ENCODE measurements around the gene RASSF9. TPM values are rescaled to one million over a fixed set of nuclear protein-coding genes. Genes with fewer than 3 reads are reported as not detected.

RASSF9 gene
- total and polyA plus RNA-seq, 10 of the 15 experiments (the other 5 are each of a cell fraction or from before 2014, with no cell fraction given) = under 0.01 to 0.10 TPM; not detected in 8

DNA sequence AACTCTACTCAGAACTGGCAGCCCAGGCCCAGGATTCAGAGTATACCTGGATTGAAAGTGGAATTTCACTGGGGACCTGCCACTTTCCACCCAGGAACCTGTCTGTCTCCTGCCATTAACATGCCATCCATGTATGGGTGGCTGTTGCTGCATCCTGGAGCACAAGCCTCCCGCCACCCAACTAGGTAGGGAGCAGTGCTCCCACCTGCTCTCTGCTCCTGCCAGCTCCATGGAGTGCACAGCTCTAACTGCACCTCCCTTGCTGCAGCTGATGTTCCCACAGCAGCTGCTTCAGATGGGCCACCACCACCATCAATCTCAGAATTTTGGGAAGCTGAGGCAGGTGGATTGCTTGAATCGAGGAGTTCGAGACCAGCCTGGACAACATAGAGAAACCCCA is 20.8 kb upstream of the RASSF9 start (continued):
- TF ChIP-seq, protein P1, sequence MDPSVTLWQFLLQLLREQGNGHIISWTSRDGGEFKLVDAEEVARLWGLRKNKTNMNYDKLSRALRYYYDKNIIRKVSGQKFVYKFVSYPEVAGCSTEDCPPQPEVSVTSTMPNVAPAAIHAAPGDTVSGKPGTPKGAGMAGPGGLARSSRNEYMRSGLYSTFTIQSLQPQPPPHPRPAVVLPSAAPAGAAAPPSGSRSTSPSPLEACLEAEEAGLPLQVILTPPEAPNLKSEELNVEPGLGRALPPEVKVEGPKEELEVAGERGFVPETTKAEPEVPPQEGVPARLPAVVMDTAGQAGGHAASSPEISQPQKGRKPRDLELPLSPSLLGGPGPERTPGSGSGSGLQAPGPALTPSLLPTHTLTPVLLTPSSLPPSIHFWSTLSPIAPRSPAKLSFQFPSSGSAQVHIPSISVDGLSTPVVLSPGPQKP (IDR thresholded peaks at IDR 0.05; ENCODE audit: low read depth, low read length) = no peak
- TF ChIP-seq EP300 (IDR thresholded peaks at IDR 0.05; ENCODE audit: borderline replicate concordance in 1 of 2, control insufficient read depth in 1 of 2, low read depth in 2 of 2, low read length in 2 of 2) = no peak
- TF ChIP-seq SMAD5 (IDR thresholded peaks at IDR 0.05; ENCODE audit: low read depth) = no peak
- no peak for TF ChIP-seq TCF3 (IDR thresholded peaks at IDR 0.05; ENCODE audit: borderline replicate concordance, insufficient read depth, low read depth, low read length)
- no peak for TF ChIP-seq ZBTB40 (IDR thresholded peaks at IDR 0.05; ENCODE audit: borderline replicate concordance)
- TF ChIP-seq MEF2B (IDR thresholded peaks at IDR 0.05; ENCODE audit: partially characterized antibody, poor library complexity, severe bottlenecking) = no peak
- TF ChIP-seq SIN3A (IDR thresholded peaks at IDR 0.05; ENCODE audit: low read depth, low read length) = no peak
- no peak for TF ChIP-seq CREB1 (IDR thresholded peaks at IDR 0.05; ENCODE audit: low read depth)
